Fibroblast of lung (primary cell): Measurements from ENCODE around the gene BTNL3. TPM values are rescaled to one million over a fixed set of nuclear protein-coding genes. Genes with fewer than 3 reads are reported as not detected.

Experiments
- DNase-seq, 2 donors: peaks; one replicate each; pipeline versions ENCODE4 v3.0.0 to v3.0.0-alpha.2; 2010; ENCODE audit warnings: low read depth in 2 of 2
- H2AFZ ChIP-seq: 2 replicates; pipeline ENCODE4 v1.5.1; 2012; ENCODE audit warnings: low read length, control low read depth, inconsistent platforms
- H3K27ac ChIP-seq: 2 replicates; pipeline ENCODE4 v1.5.1; 2011; ENCODE audit warnings: low read length, control low read depth; ENCODE audit not compliant: insufficient read depth
- H3K27me3 ChIP-seq: 2 replicates; pipeline ENCODE4 v1.5.1; 2011; ENCODE audit warnings: mild to moderate bottlenecking, low read length; ENCODE audit not compliant: control insufficient read depth, insufficient read depth
- H3K36me3 ChIP-seq: 2 replicates; pipeline ENCODE4 v1.5.1; 2011; ENCODE audit warnings: low read length; ENCODE audit not compliant: control insufficient read depth, insufficient read depth
- H3K4me1 ChIP-seq: 2 replicates; pipeline ENCODE4 v1.5.1; 2011; ENCODE audit warnings: low read length; ENCODE audit not compliant: control insufficient read depth, insufficient read depth; ENCODE audit errors: extremely low read depth
- H3K4me2 ChIP-seq: 2 replicates; pipeline ENCODE4 v1.5.1; 2011; ENCODE audit warnings: low read length, control low read depth; ENCODE audit not compliant: insufficient read depth; ENCODE audit errors: extremely low read depth
- H3K4me3 ChIP-seq, 4 experiments: fragments of 200-600 bp in 1 of 4; sonication (generic) in 1 of 4; replicated peaks in 1 of 4; 2 replicates each; pipeline ENCODE4 v1.5.1; 2011 to 2016; ENCODE audit warnings: low read length in 4 of 4, low read depth in 3 of 4, mild to moderate bottlenecking in 3 of 4, control low read depth in 2 of 4, inconsistent platforms in 1 of 4, mixed read lengths in 1 of 4; ENCODE audit not compliant: insufficient read depth in 1 of 4; ENCODE audit errors: control extremely low read depth in 1 of 4
- H3K79me2 ChIP-seq: 2 replicates; pipeline ENCODE4 v1.5.1; 2012; ENCODE audit warnings: mild to moderate bottlenecking, low read length, inconsistent platforms; ENCODE audit not compliant: control insufficient read depth, insufficient read depth
- H3K9ac ChIP-seq: 2 replicates; pipeline ENCODE4 v1.5.1; 2011; ENCODE audit warnings: mild to moderate bottlenecking, low read length, control low read depth; ENCODE audit not compliant: insufficient read depth
- H3K9me3 ChIP-seq: 2 replicates; pipeline ENCODE4 v1.5.1; 2012; ENCODE audit warnings: low read depth, low read length; ENCODE audit not compliant: control insufficient read depth, insufficient read depth
- H4K20me1 ChIP-seq: 2 replicates; pipeline ENCODE4 v1.5.1; 2011; ENCODE audit warnings: low read length; ENCODE audit not compliant: control insufficient read depth, insufficient read depth; ENCODE audit errors: extremely low read depth
- CTCF ChIP-seq, 2 donors: IDR thresholded peaks in 1 of 2; conservative IDR thresholded peaks in 1 of 2; 1 replicate in 1 of 2; 2 replicates in 1 of 2; pipeline ENCODE4 v1.5.1; 2011 to 2012; ENCODE audit warnings: low read length in 2 of 2, control low read depth in 1 of 2, inconsistent platforms in 1 of 2, low read depth in 1 of 2, mild to moderate bottlenecking in 1 of 2
- EZH2 ChIP-seq: IDR thresholded peaks from 2 replicates; pipeline ENCODE4 v1.5.1; 2012; ENCODE audit warnings: low read length, control low read depth, mild to moderate bottlenecking; ENCODE audit errors: missing control alignments
- polyA plus RNA-seq, 2 donors: library from polyadenylated mRNA; depleted of rRNA in 1 of 2; stranded (reverse) in 1 of 2; unstranded in 1 of 2; fragments of >200 nt; gene quantifications; 2 replicates each; pipeline ENCODE4 v1.2.1, GENCODE V29; 2011 to 2012; ENCODE audit warnings: missing spikeins in 1 of 2
- total RNA-seq: library from RNA; depleted of rRNA; stranded (reverse); fragments of >200 nt; gene quantifications from 2 replicates; pipeline ENCODE4 v1.2.1, GENCODE V29; 2014

The BTNL3 gene
- total and polyA plus RNA-seq, 2 donors (not counting 1 experiment from before 2014, with no cell fraction given): not detected

- Histone ChIP-seq H3K9me3 (no peaks in the 10 kb centered on the region), H3K4me3 (no peak overlapping the region), H3K4me2 (no peak overlapping the region), H3K36me3 (no peaks in the 10 kb centered on the region), H3K27me3 (no peaks in the 10 kb centered on the region), H3K27ac (no peak overlapping the region), H2AFZ (no peak overlapping the region), H4K20me1 (no peaks in the 10 kb centered on the region), H3K79me2 (no peaks in the 10 kb centered on the region), H3K4me1 (no peaks in the 10 kb centered on the region), H3K9ac (no peak overlapping the region)
- no peak for DNase-seq
- no peak for TF ChIP-seq CTCF (conservative IDR thresholded peaks at IDR 0.05 in 1 of 2, IDR thresholded peaks at IDR 0.05 in 1 of 2; ENCODE audit: low read depth in 1 of 2, low read length in 2 of 2)
- no peak for TF ChIP-seq EZH2
Measured at GRCh38 chr5:181039471-181039870, 50.8 kb downstream of the BTNL3 start.

- DNase-seq: no peak
- H3K27me3 ChIP-seq: no peaks in the 10 kb centered on the region
- no peak within 1 kb of the TSS for H3K4me3 ChIP-seq
- no peak within 1 kb of the TSS for H3K27ac ChIP-seq
- H3K79me2 ChIP-seq: no peaks in the 10 kb centered on the region
- no peak within 1 kb of the TSS for H3K4me2 ChIP-seq
- H2AFZ ChIP-seq: no peak within 1 kb of the TSS
- H3K9me3 ChIP-seq: no peaks in the 10 kb centered on the region
- no peaks in the 10 kb centered on the region for H4K20me1 ChIP-seq
- no peaks in the 10 kb centered on the region for H3K36me3 ChIP-seq
- TF ChIP-seq CTCF (conservative IDR thresholded peaks at IDR 0.05 in 1 of 2, IDR thresholded peaks at IDR 0.05 in 1 of 2; ENCODE audit: low read depth in 1 of 2, low read length in 2 of 2) (no peak), EZH2 (no peak)
- H3K9ac ChIP-seq: no peak within 1 kb of the TSS
- no peaks in the 10 kb centered on the region for H3K4me1 ChIP-seq
Measured at GRCh38 chr5:181039931-181040630, 51.4 kb downstream of the BTNL3 start, which contains the start of gene BTNL9. TSS of gene BTNL9 (plus strand) at chr5:181040266. CDS start at chr5:181045490, 5,224 bp downstream.

GRCh38 chr5:181040631-181040945, 51.9 kb downstream of the BTNL3 start:
- no peaks in the 10 kb centered on the region for H3K79me2 ChIP-seq
- H3K4me1 ChIP-seq: no peaks in the 10 kb centered on the region
- H3K9ac ChIP-seq: no peak overlapping the region
- H3K9me3 ChIP-seq: no peaks in the 10 kb centered on the region
- no peak overlapping the region for H3K4me3 ChIP-seq
- DNase-seq: no peak
- H3K36me3 ChIP-seq: no peaks in the 10 kb centered on the region
- H3K27me3 ChIP-seq: no peaks in the 10 kb centered on the region
- no peak overlapping the region for H3K4me2 ChIP-seq
- TF ChIP-seq CTCF (conservative IDR thresholded peaks at IDR 0.05 in 1 of 2, IDR thresholded peaks at IDR 0.05 in 1 of 2; ENCODE audit: low read depth in 1 of 2, low read length in 2 of 2) (no peak), EZH2 (no peak)
- no peak overlapping the region for H2AFZ ChIP-seq
- H4K20me1 ChIP-seq: no peaks in the 10 kb centered on the region
- H3K27ac ChIP-seq: no peak overlapping the region
